ENCODE results near the gene CFAP251.

CFAP251 gene

GRCh38 chr12:121946313-121947025 lies 28.1 kb downstream of the CFAP251 start:
- H3K36me3 ChIP-seq (ENCODE audit: control insufficient read depth in 2 of 2, insufficient read depth in 2 of 2, low read length in 2 of 2): peaks cover 0 to 6% of the 10 kb centered on the region in 2 donors
- no peak overlapping the region for H3K4me3 ChIP-seq (ENCODE audit: low read length in 2 of 2)
- no peak overlapping the region for H3K27ac ChIP-seq (ENCODE audit: low read length)
- no peaks in the 10 kb centered on the region for H3K27me3 ChIP-seq (ENCODE audit: control insufficient read depth in 1 of 2, insufficient read depth in 2 of 2, low read length in 2 of 2)
- H3K4me1 ChIP-seq (ENCODE audit: control insufficient read depth, insufficient read depth, low read length): no peaks in the 10 kb centered on the region
- H3K9ac ChIP-seq (ENCODE audit: low read length in 2 of 2): no peak overlapping the region
- no peaks in the 10 kb centered on the region for H3K9me3 ChIP-seq (ENCODE audit: control insufficient read depth in 2 of 2, low read length in 2 of 2)

- no peak overlapping the region for H3K4me3 ChIP-seq (ENCODE audit: low read length in 2 of 2)
- no peaks in the 10 kb centered on the region for H3K9me3 ChIP-seq (ENCODE audit: control insufficient read depth in 2 of 2, low read length in 2 of 2)
- H3K27me3 ChIP-seq (ENCODE audit: control insufficient read depth in 1 of 2, insufficient read depth in 2 of 2, low read length in 2 of 2): no peaks in the 10 kb centered on the region
- H3K9ac ChIP-seq (ENCODE audit: low read length in 2 of 2): no peak overlapping the region
- H3K36me3 ChIP-seq (ENCODE audit: control insufficient read depth in 2 of 2, insufficient read depth in 2 of 2, low read length in 2 of 2): no peaks in the 10 kb centered on the region
- no peaks in the 10 kb centered on the region for H3K4me1 ChIP-seq (ENCODE audit: control insufficient read depth, insufficient read depth, low read length)
- no peak overlapping the region for H3K27ac ChIP-seq (ENCODE audit: low read length)
These were observed 29.6 kb downstream of the CFAP251 start for GRCh38 chr12:121947981-121948380.

- Histone ChIP-seq H3K36me3 (ENCODE audit: control insufficient read depth in 2 of 2, insufficient read depth in 2 of 2, low read length in 2 of 2) (no peaks in the 10 kb centered on the region), H3K9me3 (ENCODE audit: control insufficient read depth in 2 of 2, low read length in 2 of 2) (no peaks in the 10 kb centered on the region), H3K9ac (ENCODE audit: low read length in 2 of 2) (no peak overlapping the region), H3K27me3 (ENCODE audit: control insufficient read depth in 1 of 2, insufficient read depth in 2 of 2, low read length in 2 of 2) (no peaks in the 10 kb centered on the region), H3K27ac (ENCODE audit: low read length) (no peak overlapping the region), H3K4me1 (ENCODE audit: control insufficient read depth, insufficient read depth, low read length) (no peaks in the 10 kb centered on the region), H3K4me3 (ENCODE audit: low read length in 2 of 2) (no peak overlapping the region)
These were observed 31.4 kb downstream of the CFAP251 start for GRCh38 chr12:121949648-121950397.

GRCh38 chr12:121953117-121953692 lies 34.8 kb downstream of the CFAP251 start:
- H3K36me3 ChIP-seq (ENCODE audit: control insufficient read depth in 2 of 2, insufficient read depth in 2 of 2, low read length in 2 of 2): no peaks in the 10 kb centered on the region

GRCh38 chr12:121953695-121954094 lies 35.3 kb downstream of the CFAP251 start:
- no peaks in the 10 kb centered on the region for H3K36me3 ChIP-seq (ENCODE audit: control insufficient read depth in 2 of 2, insufficient read depth in 2 of 2, low read length in 2 of 2)
- H3K4me1 ChIP-seq (ENCODE audit: control insufficient read depth, insufficient read depth, low read length): no peaks in the 10 kb centered on the region
- H3K9ac ChIP-seq (ENCODE audit: low read length in 2 of 2): no peak overlapping the region
- no peak overlapping the region for H3K27ac ChIP-seq (ENCODE audit: low read length)
- no peaks in the 10 kb centered on the region for H3K9me3 ChIP-seq (ENCODE audit: control insufficient read depth in 2 of 2, low read length in 2 of 2)
- no peak overlapping the region for H3K4me3 ChIP-seq (ENCODE audit: low read length in 2 of 2)
- no peaks in the 10 kb centered on the region for H3K27me3 ChIP-seq (ENCODE audit: control insufficient read depth in 1 of 2, insufficient read depth in 2 of 2, low read length in 2 of 2)

More at GRCh38 chr12:121953117-121953692, 34.8 kb downstream of the CFAP251 start:
- H3K27me3 ChIP-seq (ENCODE audit: control insufficient read depth in 1 of 2, insufficient read depth in 2 of 2, low read length in 2 of 2): no peaks in the 10 kb centered on the region
- no peak overlapping the region for H3K9ac ChIP-seq (ENCODE audit: low read length in 2 of 2)
- H3K27ac ChIP-seq (ENCODE audit: low read length): no peak overlapping the region
- no peak overlapping the region for H3K4me3 ChIP-seq (ENCODE audit: low read length in 2 of 2)
- no peaks in the 10 kb centered on the region for H3K4me1 ChIP-seq (ENCODE audit: control insufficient read depth, insufficient read depth, low read length)
- no peaks in the 10 kb centered on the region for H3K9me3 ChIP-seq (ENCODE audit: control insufficient read depth in 2 of 2, low read length in 2 of 2)

- H3K27me3 ChIP-seq (ENCODE audit: control insufficient read depth in 1 of 2, insufficient read depth in 2 of 2, low read length in 2 of 2): no peaks in the 10 kb centered on the region
These were observed 37.2 kb downstream of the CFAP251 start for GRCh38 chr12:121955258-121956237.

GRCh38 chr12:121957861-121958515 lies 39.6 kb downstream of the CFAP251 start:
- Histone ChIP-seq H3K27me3 (ENCODE audit: control insufficient read depth in 1 of 2, insufficient read depth in 2 of 2, low read length in 2 of 2) (no peaks in the 10 kb centered on the region), H3K9ac (ENCODE audit: low read length in 2 of 2) (no peak overlapping the region), H3K9me3 (ENCODE audit: control insufficient read depth in 2 of 2, low read length in 2 of 2) (no peaks in the 10 kb centered on the region), H3K36me3 (ENCODE audit: control insufficient read depth in 2 of 2, insufficient read depth in 2 of 2, low read length in 2 of 2) (no peaks in the 10 kb centered on the region), H3K4me3 (ENCODE audit: low read length in 2 of 2) (no peak overlapping the region), H3K27ac (ENCODE audit: low read length) (no peak overlapping the region), H3K4me1 (ENCODE audit: control insufficient read depth, insufficient read depth, low read length) (peaks cover 3% of the 10 kb centered on the region)

More at GRCh38 chr12:121955258-121956237, 37.2 kb downstream of the CFAP251 start:
- Histone ChIP-seq H3K4me3 (ENCODE audit: low read length in 2 of 2) (no peak overlapping the region), H3K9me3 (ENCODE audit: control insufficient read depth in 2 of 2, low read length in 2 of 2) (no peaks in the 10 kb centered on the region), H3K36me3 (ENCODE audit: control insufficient read depth in 2 of 2, insufficient read depth in 2 of 2, low read length in 2 of 2) (no peaks in the 10 kb centered on the region), H3K27ac (ENCODE audit: low read length) (no peak overlapping the region), H3K4me1 (ENCODE audit: control insufficient read depth, insufficient read depth, low read length) (peaks cover 3% of the 10 kb centered on the region), H3K9ac (ENCODE audit: low read length in 2 of 2) (no peak overlapping the region)

GRCh38 chr12:121958541-121959240 lies 40.3 kb downstream of the CFAP251 start:
- H3K4me3 ChIP-seq (ENCODE audit: low read length in 2 of 2): peak overlapping the region in 1 of 2 donors; percentile 59
- H3K9me3 ChIP-seq (ENCODE audit: control insufficient read depth in 2 of 2, low read length in 2 of 2): no peaks in the 10 kb centered on the region
- no peaks in the 10 kb centered on the region for H3K36me3 ChIP-seq (ENCODE audit: control insufficient read depth in 2 of 2, insufficient read depth in 2 of 2, low read length in 2 of 2)
- H3K27ac ChIP-seq (ENCODE audit: low read length): no peak overlapping the region
- peaks cover 3% of the 10 kb centered on the region for H3K4me1 ChIP-seq (ENCODE audit: control insufficient read depth, insufficient read depth, low read length)
- H3K9ac ChIP-seq (ENCODE audit: low read length in 2 of 2): no peak overlapping the region
- no peaks in the 10 kb centered on the region for H3K27me3 ChIP-seq (ENCODE audit: control insufficient read depth in 1 of 2, insufficient read depth in 2 of 2, low read length in 2 of 2)

- Histone ChIP-seq H3K27ac (ENCODE audit: low read length) (no peak overlapping the region), H3K9ac (ENCODE audit: low read length in 2 of 2) (no peak overlapping the region), H3K4me1 (ENCODE audit: control insufficient read depth, insufficient read depth, low read length) (peaks cover 3% of the 10 kb centered on the region)
These were observed 42.1 kb downstream of the CFAP251 start for GRCh38 chr12:121960541-121960940.

More at GRCh38 chr12:121960541-121960940, 42.1 kb downstream of the CFAP251 start:
- no peaks in the 10 kb centered on the region for H3K27me3 ChIP-seq (ENCODE audit: control insufficient read depth in 1 of 2, insufficient read depth in 2 of 2, low read length in 2 of 2)
- no peak overlapping the region for H3K4me3 ChIP-seq (ENCODE audit: low read length in 2 of 2)
- H3K36me3 ChIP-seq (ENCODE audit: control insufficient read depth in 2 of 2, insufficient read depth in 2 of 2, low read length in 2 of 2): no peaks in the 10 kb centered on the region
- H3K9me3 ChIP-seq (ENCODE audit: control insufficient read depth in 2 of 2, low read length in 2 of 2): no peaks in the 10 kb centered on the region

Measured in stomach smooth muscle (tissue), 2 donors.